Raji (cell line): ENCODE results near the gene ZNF501.

ENCODE experiments used
- POLR2A ChIP-seq: IDR thresholded peaks from 2 replicates; pipeline ENCODE4 v1.6.1; 2011; ENCODE audit warnings: low read depth, low read length, control low read depth; ENCODE audit not compliant: insufficient read depth

The ZNF501 gene

GRCh38 chr3:44729384-44729910 lies at the start of gene ZNF501:
TSS of gene ZNF501 (plus strand) at chr3:44729635. CDS start at chr3:44734422, 4,787 bp downstream.
- no peak; the same call in none of the 2 replicates for TF ChIP-seq POLR2A

GRCh38 chr3:44680921-44681455 lies 48.4 kb upstream of the ZNF501 start:
- TF ChIP-seq POLR2A, result no peak

- no peak for TF ChIP-seq POLR2A
Measured at GRCh38 chr3:44682182-44682896, 47.1 kb upstream of the ZNF501 start.

GRCh38 chr3:44685128-44685800 lies 44.2 kb upstream of the ZNF501 start:
- TF ChIP-seq POLR2A, result no peak

GRCh38 chr3:44687898-44688297 lies 41.5 kb upstream of the ZNF501 start:
- TF ChIP-seq POLR2A, result no peak

- TF ChIP-seq POLR2A, result no peak
Measured at GRCh38 chr3:44712455-44713075, 16.9 kb upstream of the ZNF501 start, which contains the start of gene ZNF502. TSS of gene ZNF502 (plus strand) at chr3:44712660. CDS start at chr3:44720262, 7,602 bp downstream.

GRCh38 chr3:44721231-44722102 lies 8.0 kb upstream of the ZNF501 start:
- no peak for TF ChIP-seq POLR2A

GRCh38 chr3:44722103-44722401 lies 7.4 kb upstream of the ZNF501 start:
- TF ChIP-seq POLR2A, result no peak

GRCh38 chr3:44734646-44735168 lies 5.3 kb downstream of the ZNF501 start:
- no peak for TF ChIP-seq POLR2A

GRCh38 chr3:44761101-44761423 lies 31.6 kb downstream of the ZNF501 start:
- no peak for TF ChIP-seq POLR2A

- peak; percentile 76 for TF ChIP-seq POLR2A
Measured at GRCh38 chr3:44761424-44762169, 32.2 kb downstream of the ZNF501 start, which contains the start of the genes KIAA1143 and KIF15. TSS of gene KIAA1143 (minus strand) at chr3:44761619. CDS start at chr3:44761602, 17 bp downstream. TSS of gene KIF15 (plus strand) at chr3:44761794. CDS start at chr3:44761866, 72 bp downstream.

- no peak for TF ChIP-seq POLR2A
Measured at GRCh38 chr3:44762170-44762677, 32.8 kb downstream of the ZNF501 start.

GRCh38 chr3:44762690-44763089 lies 33.3 kb downstream of the ZNF501 start:
- no peak for TF ChIP-seq POLR2A
